ENCODE results near the gene KITLG. TPM values are rescaled to one million over a fixed set of nuclear protein-coding genes. Genes with fewer than 3 reads are reported as not detected.

The KITLG gene
- total and polyA plus RNA-seq, 2 donors (not counting 1 experiment from before 2014, with no cell fraction given): not detected

- Mint-ChIP-seq H3K4me1 (no peaks in the 10 kb centered on the region), H3K4me3 (no peak overlapping the region), H3K27ac (no peak overlapping the region), H3K9me3 (ENCODE audit: insufficient read depth) (no peaks in the 10 kb centered on the region), H3K27me3 (no peaks in the 10 kb centered on the region)
- Histone ChIP-seq H4K20me1 (ENCODE audit: control insufficient read depth, insufficient read depth, low read length, poor library complexity, severe bottlenecking) (no peaks in the 10 kb centered on the region), H3K4me3 (ENCODE audit: control extremely low read depth in 1 of 5, extremely low read depth in 1 of 5, insufficient read depth in 1 of 5, low read depth in 2 of 5, low read length in 4 of 5) (no peak overlapping the region), H3K79me2 (ENCODE audit: control insufficient read depth, insufficient read depth, low read length) (no peaks in the 10 kb centered on the region), H3K9me3 (ENCODE audit: control extremely low read depth in 1 of 3, control insufficient read depth in 2 of 3, insufficient read depth in 1 of 3, low read length in 2 of 3) (no peaks in the 10 kb centered on the region), H3K27me3 (replicated peaks in 1 of 4; ENCODE audit: control extremely low read depth in 1 of 4, control insufficient read depth in 3 of 4, insufficient read depth in 4 of 4, low read length in 3 of 4) (no peaks in the 10 kb centered on the region), H3K27ac (ENCODE audit: low read length in 2 of 2) (no peak overlapping the region), H2AFZ (ENCODE audit: insufficient read depth, low read depth, low read length, poor library complexity, severe bottlenecking) (no peak overlapping the region), H3K4me2 (replicated peaks; ENCODE audit: low read depth, low read length, poor library complexity, severe bottlenecking) (no peak overlapping the region), H3K9ac (ENCODE audit: low read length) (no peak overlapping the region), H3K4me1 (ENCODE audit: control insufficient read depth in 2 of 2, insufficient read depth in 2 of 2, low read length in 2 of 2) (no peaks in the 10 kb centered on the region), H3K36me3 (replicated peaks in 1 of 2; ENCODE audit: control extremely low read depth in 1 of 2, control insufficient read depth in 1 of 2, extremely low read depth in 1 of 2, insufficient read depth in 2 of 2, low read length in 1 of 2) (no peaks in the 10 kb centered on the region)
- DNase-seq (no peak), ATAC-seq (ENCODE audit: low read depth) (no peak)
- no peak for TF ChIP-seq EZH2 (IDR thresholded peaks at IDR 0.05; ENCODE audit: borderline replicate concordance, insufficient read depth, low read depth, low read length, poor library complexity, severe bottlenecking)
- no peak for TF ChIP-seq CTCF (IDR thresholded peaks at IDR 0.05)
- CTCF ChIA-PET: no interaction called here
- 100% methylated on average over 4 of the region's 7 CpGs for WGBS (ENCODE audit: insufficient coverage)
- intact Hi-C loops (cut with micrococcal nuclease): no loop called here
- POLR2A ChIA-PET: no interaction called here
Measured at GRCh38 chr12:88559199-88559598, 21.1 kb downstream of the KITLG start.

GRCh38 chr12:88558340-88558867, 21.9 kb downstream of the KITLG start:
- DNase-seq (no peak), ATAC-seq (ENCODE audit: low read depth) (no peak)
- 100% methylated on average over 2 of the region's 3 CpGs for WGBS (ENCODE audit: insufficient coverage)
- ChIA-PET CTCF (no interaction called here), POLR2A (no interaction called here)
- H3K9ac ChIP-seq (ENCODE audit: low read length): no peak overlapping the region
- no peak overlapping the region for H3K27ac ChIP-seq (ENCODE audit: low read length in 2 of 2)
- no peaks in the 10 kb centered on the region for H3K27me3 ChIP-seq (replicated peaks in 1 of 4; ENCODE audit: control extremely low read depth in 1 of 4, control insufficient read depth in 3 of 4, insufficient read depth in 4 of 4, low read length in 3 of 4)
- H3K9me3 ChIP-seq (ENCODE audit: control extremely low read depth in 1 of 3, control insufficient read depth in 2 of 3, insufficient read depth in 1 of 3, low read length in 2 of 3): no peaks in the 10 kb centered on the region
- no peaks in the 10 kb centered on the region for H3K79me2 ChIP-seq (ENCODE audit: control insufficient read depth, insufficient read depth, low read length)
- no peaks in the 10 kb centered on the region for H3K9me3 Mint-ChIP-seq (ENCODE audit: insufficient read depth)
- H3K4me3 Mint-ChIP-seq: no peak overlapping the region
- TF ChIP-seq CTCF (IDR thresholded peaks at IDR 0.05) (no peak), EZH2 (IDR thresholded peaks at IDR 0.05; ENCODE audit: borderline replicate concordance, insufficient read depth, low read depth, low read length, poor library complexity, severe bottlenecking) (no peak)
- no peak overlapping the region for H3K27ac Mint-ChIP-seq
- H4K20me1 ChIP-seq (ENCODE audit: control insufficient read depth, insufficient read depth, low read length, poor library complexity, severe bottlenecking): no peaks in the 10 kb centered on the region
- intact Hi-C loops (cut with micrococcal nuclease): no loop called here
- no peak overlapping the region for H3K4me2 ChIP-seq (replicated peaks; ENCODE audit: low read depth, low read length, poor library complexity, severe bottlenecking)
- no peaks in the 10 kb centered on the region for H3K36me3 ChIP-seq (replicated peaks in 1 of 2; ENCODE audit: control extremely low read depth in 1 of 2, control insufficient read depth in 1 of 2, extremely low read depth in 1 of 2, insufficient read depth in 2 of 2, low read length in 1 of 2)
- no peak overlapping the region for H3K4me3 ChIP-seq (ENCODE audit: control extremely low read depth in 1 of 5, extremely low read depth in 1 of 5, insufficient read depth in 1 of 5, low read depth in 2 of 5, low read length in 4 of 5)
- H2AFZ ChIP-seq (ENCODE audit: insufficient read depth, low read depth, low read length, poor library complexity, severe bottlenecking): no peak overlapping the region
- H3K27me3 Mint-ChIP-seq: no peaks in the 10 kb centered on the region
- H3K4me1 ChIP-seq (ENCODE audit: control insufficient read depth in 2 of 2, insufficient read depth in 2 of 2, low read length in 2 of 2): no peaks in the 10 kb centered on the region
- no peaks in the 10 kb centered on the region for H3K4me1 Mint-ChIP-seq
